Esophagus muscularis mucosa (tissue), 4 donors: ENCODE measurements around the gene CKAP2L. TPM values are rescaled to one million over a fixed set of nuclear protein-coding genes. Genes with fewer than 3 reads are reported as not detected.
A peak's percentile ranks its signal among the peaks of the same experiment; 100 is the strongest.

Experiments used
- DNase-seq: peaks from one replicate; pipeline ENCODE4 v3.0.0-alpha.2; 2017; ENCODE audit errors: extremely low spot score
- H3K27ac ChIP-seq, 4 donors: fragments of 200-600 bp; sonication (generic); replicated peaks in 1 of 4; 1 replicate in 3 of 4; 2 replicates in 1 of 4; pipeline ENCODE4 v1.5.1; 2016 to 2019; ENCODE audit warnings: mild to moderate bottlenecking in 1 of 4
- H3K27me3 ChIP-seq, 4 donors: fragments of 200-600 bp; sonication (generic); one replicate each; pipeline versions ENCODE4 v1.5.1 to v1.6.0; 2016 to 2019
- H3K36me3 ChIP-seq, 4 donors: fragments of 200-600 bp; sonication (generic); one replicate each; pipeline ENCODE4 v1.5.1; 2016 to 2019
- H3K4me1 ChIP-seq, 4 donors: fragments of 200-600 bp; sonication (generic); one replicate each; pipeline ENCODE4 v1.5.1; 2016 to 2019
- H3K4me3 ChIP-seq, 4 donors: fragments of 200-600 bp; sonication (generic); 1 replicate in 2 of 4; 2 replicates in 2 of 4; pipeline ENCODE4 v1.5.1; 2016 to 2019; ENCODE audit warnings: mild to moderate bottlenecking in 4 of 4, moderate library complexity in 1 of 4
- H3K9me3 ChIP-seq, 4 donors: fragments of 200-600 bp; sonication (generic); 1 replicate in 3 of 4; 2 replicates in 1 of 4; pipeline ENCODE4 v1.5.1; 2016 to 2019
- EP300 ChIP-seq: sonication (generic); formaldehyde crosslinking; IDR thresholded peaks from one replicate; pipeline ENCODE4 v1.6.1; 2017; ENCODE audit warnings: antibody characterized with exemption
- POLR2A ChIP-seq: fragments of 450-650 bp; IDR thresholded peaks from one replicate; pipeline ENCODE4 v1.6.1; 2017; ENCODE audit warnings: antibody characterized with exemption, moderate library complexity, mild to moderate bottlenecking, low read depth
- POLR2AphosphoS5 ChIP-seq, 2 donors: sonication (generic); formaldehyde crosslinking; IDR thresholded peaks; one replicate each; pipeline ENCODE4 v1.6.1; 2017; ENCODE audit warnings: antibody characterized with exemption in 2 of 2
- WGBS: methylation state at CpG from one replicate; pipeline ENCODE4 v1.1.5; 2018; 5-methylcytosine and 5-hydroxymethylcytosine counted together
- intact Hi-C: fragments of 100-400 bp; cut with DNase I; formaldehyde crosslinking; loops from one replicate; pipeline ENCODE4 v1.15.1; 2023
- total RNA-seq, 4 donors: library from RNA; depleted of rRNA; stranded (reverse); fragments of >200 nt; gene quantifications; one replicate each; pipeline versions ENCODE4 v1.1.0 to v1.2.1, GENCODE V29; 2016
- TF ChIP-seq, protein P1 (sequence below), 3 experiments: fragments of 200-600 bp in 2 of 3; fragments of 450-650 bp in 1 of 3; sonication (generic) in 2 of 3; IDR thresholded peaks; one replicate each; pipeline ENCODE4 v1.5.1; 2017 to 2019; ENCODE audit warnings: antibody characterized with exemption in 3 of 3, mild to moderate bottlenecking in 2 of 3, moderate library complexity in 1 of 3

Gene CKAP2L
- total RNA-seq, 4 donors from 2014 or later: 0.23 to 1.5 (median 0.91) TPM; not detected in 1

DNA sequence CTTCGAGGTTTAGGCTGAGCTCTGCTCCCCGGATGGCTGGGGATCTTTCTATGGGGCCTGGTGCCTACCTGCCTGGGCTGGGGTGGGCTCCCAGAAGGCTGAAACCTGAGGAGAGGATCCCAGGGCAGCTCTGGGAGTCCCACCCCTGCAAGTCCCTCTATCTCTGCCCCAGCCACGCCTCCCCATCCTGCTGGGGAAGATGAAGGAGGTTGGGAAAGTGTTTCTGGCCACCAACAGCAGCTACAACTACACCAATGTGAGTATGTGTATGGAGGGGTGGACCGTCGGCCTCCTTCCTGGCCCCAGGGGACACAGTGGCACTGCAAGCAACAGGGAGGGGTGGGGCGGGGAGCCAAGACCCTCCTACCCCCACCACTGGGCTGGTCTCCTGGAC is 40.9 kb downstream of the CKAP2L start:
- no peak overlapping the region for H3K27ac ChIP-seq
- DNase-seq: no peak
- intact Hi-C loops: no loop called here
- TF ChIP-seq POLR2AphosphoS5 (IDR thresholded peaks at IDR 0.05): no peak
- TF ChIP-seq, protein P1, sequence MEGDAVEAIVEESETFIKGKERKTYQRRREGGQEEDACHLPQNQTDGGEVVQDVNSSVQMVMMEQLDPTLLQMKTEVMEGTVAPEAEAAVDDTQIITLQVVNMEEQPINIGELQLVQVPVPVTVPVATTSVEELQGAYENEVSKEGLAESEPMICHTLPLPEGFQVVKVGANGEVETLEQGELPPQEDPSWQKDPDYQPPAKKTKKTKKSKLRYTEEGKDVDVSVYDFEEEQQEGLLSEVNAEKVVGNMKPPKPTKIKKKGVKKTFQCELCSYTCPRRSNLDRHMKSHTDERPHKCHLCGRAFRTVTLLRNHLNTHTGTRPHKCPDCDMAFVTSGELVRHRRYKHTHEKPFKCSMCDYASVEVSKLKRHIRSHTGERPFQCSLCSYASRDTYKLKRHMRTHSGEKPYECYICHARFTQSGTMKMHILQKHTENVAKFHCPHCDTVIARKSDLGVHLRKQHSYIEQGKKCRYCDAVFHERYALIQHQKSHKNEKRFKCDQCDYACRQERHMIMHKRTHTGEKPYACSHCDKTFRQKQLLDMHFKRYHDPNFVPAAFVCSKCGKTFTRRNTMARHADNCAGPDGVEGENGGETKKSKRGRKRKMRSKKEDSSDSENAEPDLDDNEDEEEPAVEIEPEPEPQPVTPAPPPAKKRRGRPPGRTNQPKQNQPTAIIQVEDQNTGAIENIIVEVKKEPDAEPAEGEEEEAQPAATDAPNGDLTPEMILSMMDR (IDR thresholded peaks at IDR 0.05): no peak
- no peak for TF ChIP-seq EP300
- TF ChIP-seq POLR2A: no peak
- peaks cover 0 to 8% (median 6%) of the 10 kb centered on the region in 4 donors for H3K4me1 ChIP-seq
- no peak overlapping the region for H3K4me3 ChIP-seq
- peaks cover 0 to 16% (median 0%) of the 10 kb centered on the region in 4 donors for H3K27me3 ChIP-seq
- H3K36me3 ChIP-seq: no peaks in the 10 kb centered on the region
- 100% methylated on average over 5 of the region's 6 CpGs for WGBS
- no peaks in the 10 kb centered on the region for H3K9me3 ChIP-seq

DNA sequence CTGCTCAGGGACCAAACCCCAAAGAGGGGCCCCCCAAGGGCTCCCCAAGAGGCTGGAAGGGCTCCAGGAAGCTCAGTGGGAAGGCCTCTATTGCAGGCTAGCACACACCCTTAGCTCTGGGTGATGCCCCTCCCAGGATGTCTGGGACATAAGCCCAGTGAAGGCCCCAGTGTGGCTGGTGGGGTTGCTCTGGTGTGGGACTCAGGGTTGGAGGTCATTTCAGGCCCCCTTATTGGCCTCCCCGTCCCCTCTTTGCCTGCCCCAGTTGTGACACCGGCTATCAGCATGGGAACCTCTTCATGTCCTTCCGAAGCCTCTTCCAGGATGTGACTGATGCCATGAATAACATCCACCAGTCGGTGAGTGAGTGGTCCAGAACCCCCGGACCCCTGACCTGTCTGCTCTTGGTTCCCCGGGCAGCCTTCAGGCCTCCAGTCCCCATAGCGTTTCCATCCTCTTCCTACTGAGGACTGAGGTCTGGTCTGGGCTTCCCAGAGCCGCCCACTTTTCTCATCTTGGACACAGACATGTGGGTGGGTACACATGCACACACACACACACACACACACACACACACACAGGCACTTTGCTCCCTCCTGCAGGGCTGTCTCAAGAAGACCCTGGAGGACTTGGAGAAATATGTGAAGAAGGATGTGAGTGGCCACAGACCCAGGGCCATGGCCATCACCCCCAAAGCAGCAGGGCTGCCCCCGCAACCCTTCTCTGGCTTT is 41.4 kb downstream of the CKAP2L start:
- H3K9me3 ChIP-seq: no peaks in the 10 kb centered on the region
- peaks cover 0 to 11% (median 0%) of the 10 kb centered on the region in 4 donors for H3K27me3 ChIP-seq
- no peaks in the 10 kb centered on the region for H3K36me3 ChIP-seq
- H3K4me3 ChIP-seq: no peak overlapping the region
- peaks cover 0 to 8% (median 6%) of the 10 kb centered on the region in 4 donors for H3K4me1 ChIP-seq
- no peak for DNase-seq
- no peak for TF ChIP-seq POLR2AphosphoS5 (IDR thresholded peaks at IDR 0.05)
- TF ChIP-seq, protein P1 (IDR thresholded peaks at IDR 0.05): no peak
- TF ChIP-seq EP300: no peak
- TF ChIP-seq POLR2A: no peak
- intact Hi-C loops: no loop called here
- 97% methylated on average over 9 of the region's 9 CpGs for WGBS
- no peak overlapping the region for H3K27ac ChIP-seq

DNA sequence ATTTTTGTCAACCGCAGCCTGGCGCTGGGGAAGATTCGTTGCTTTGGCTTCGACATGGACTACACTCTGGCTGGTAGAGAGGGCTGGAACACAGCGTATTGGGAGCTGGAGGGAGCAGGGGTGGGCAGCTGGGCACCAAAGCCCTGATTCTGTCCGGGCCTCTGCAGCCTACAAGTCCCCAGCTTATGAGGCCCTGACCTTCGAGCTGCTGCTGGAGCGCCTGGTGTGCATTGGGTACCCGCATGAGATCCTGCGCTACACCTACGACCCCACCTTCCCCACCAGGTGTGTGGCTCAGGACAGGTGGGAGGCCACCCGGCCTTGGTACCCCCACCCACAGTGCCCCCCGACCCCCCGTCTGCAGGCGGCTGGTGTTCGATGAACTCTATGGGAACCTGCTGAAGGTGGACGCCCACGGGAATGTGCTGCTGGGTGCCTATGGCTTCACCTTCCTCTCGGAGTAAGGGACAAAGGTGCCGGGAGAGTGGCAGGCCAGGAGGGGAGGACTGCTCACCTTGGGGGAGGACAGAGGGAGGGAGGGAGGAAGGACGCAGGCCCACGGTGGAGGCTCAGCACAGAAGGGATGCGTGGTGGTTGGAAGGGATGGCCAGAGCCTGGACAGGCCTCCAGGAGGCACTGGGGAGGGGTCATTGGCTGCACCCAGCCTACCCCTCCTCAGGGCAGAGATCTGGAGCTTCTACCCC is 42.4 kb downstream of the CKAP2L start:
- Histone ChIP-seq H3K36me3 (no peaks in the 10 kb centered on the region), H3K4me3 (no peak overlapping the region), H3K27me3 (peaks cover 0 to under 1% (median 0%) of the 10 kb centered on the region in 4 donors), H3K4me1 (peaks cover 0 to 7% (median 6%) of the 10 kb centered on the region in 4 donors), H3K9me3 (no peaks in the 10 kb centered on the region), H3K27ac (no peak overlapping the region)
- TF ChIP-seq POLR2AphosphoS5 (IDR thresholded peaks at IDR 0.05) (no peak), EP300 (no peak), POLR2A (no peak)
- TF ChIP-seq, protein P1 (IDR thresholded peaks at IDR 0.05): no peak
- DNase-seq: peak; percentile 66
- 95% methylated on average over 14 of the region's 23 CpGs for WGBS
- intact Hi-C loops: no loop called here

DNA sequence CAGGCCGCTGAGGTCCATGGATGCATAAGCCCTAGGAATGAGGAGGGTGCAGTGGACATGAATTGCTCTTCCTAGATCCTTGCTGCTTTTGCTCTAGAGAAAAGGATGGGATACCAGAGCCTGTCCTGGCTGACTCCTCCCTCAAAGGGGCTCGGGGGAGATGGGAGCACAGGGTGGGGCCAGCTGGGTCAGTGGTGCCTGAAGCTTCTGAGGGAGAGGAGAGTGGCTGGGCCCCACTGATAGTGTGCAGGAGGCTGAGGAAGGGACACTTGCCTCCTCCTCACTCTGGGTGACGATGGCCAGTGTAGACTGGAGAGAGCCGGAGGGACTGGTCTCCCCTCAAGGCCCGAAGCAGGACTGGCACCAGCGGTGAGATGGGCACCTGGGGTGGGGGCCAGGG is 43.6 kb downstream of the CKAP2L start, which contains the start of gene NT5DC4:
TSS of gene NT5DC4 (plus strand) at position 236 of the 400 bp plus-strand sequence. CDS start at position 296, 60 bp downstream.
- WGBS: 90% methylated on average over 6 of the region's 6 CpGs
- TF ChIP-seq, protein P1 (IDR thresholded peaks at IDR 0.05): no peak
- TF ChIP-seq EP300 (no peak), POLR2A (no peak), POLR2AphosphoS5 (IDR thresholded peaks at IDR 0.05) (no peak)
- DNase-seq: no peak
- Histone ChIP-seq H3K27me3 (no peaks in the 10 kb centered on the region), H3K36me3 (no peaks in the 10 kb centered on the region), H3K4me1 (no peaks in the 10 kb centered on the region), H3K9me3 (no peaks in the 10 kb centered on the region), H3K4me3 (no peak within 1 kb of the TSS), H3K27ac (no peak within 1 kb of the TSS)
- intact Hi-C loops: no loop called here
